Hematopoietic multipotent progenitor cell treated with erythropoietin and hydrocortisone succinate and interleukin-3 and kit ligand, for 4 days (in vitro differentiated cells): ENCODE measurements around the gene PTPRK.

Experiments used
- DNase-seq: peaks from one replicate; pipeline ENCODE4 v3.0.0-alpha.2; 2015

Gene PTPRK

DNA sequence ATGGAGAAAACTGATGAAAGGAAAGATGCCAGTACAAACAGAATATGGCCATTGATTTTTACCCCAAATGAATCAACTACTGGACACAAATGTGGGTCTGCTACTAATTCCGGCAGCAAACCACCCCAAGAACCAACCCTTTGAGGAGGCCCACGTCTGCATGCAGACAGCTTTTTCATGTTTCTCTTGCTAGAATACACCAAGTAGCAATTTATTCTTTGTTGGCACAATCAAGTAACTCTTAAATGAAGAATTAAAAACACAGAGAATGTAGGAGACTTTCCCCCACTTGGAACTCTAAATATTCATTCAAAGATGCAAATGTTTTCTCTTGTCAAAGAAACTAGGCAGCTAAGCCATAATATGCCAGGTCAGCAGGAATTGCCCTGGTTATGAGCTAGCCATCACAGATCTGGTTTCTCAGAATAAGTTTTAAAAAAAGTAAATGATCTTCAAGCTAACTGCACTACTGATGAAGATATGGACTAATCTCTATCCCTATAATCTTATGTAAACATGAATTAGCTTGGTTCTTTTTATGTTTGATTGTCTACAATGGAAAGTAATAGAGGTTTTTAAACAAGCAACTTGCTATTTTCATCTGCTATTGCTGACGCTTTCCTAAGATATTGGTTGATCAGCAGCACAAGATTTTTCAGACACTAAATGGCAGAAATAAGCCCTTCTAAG lies 456.4 kb downstream of the PTPRK start:
- no peak for DNase-seq

DNA sequence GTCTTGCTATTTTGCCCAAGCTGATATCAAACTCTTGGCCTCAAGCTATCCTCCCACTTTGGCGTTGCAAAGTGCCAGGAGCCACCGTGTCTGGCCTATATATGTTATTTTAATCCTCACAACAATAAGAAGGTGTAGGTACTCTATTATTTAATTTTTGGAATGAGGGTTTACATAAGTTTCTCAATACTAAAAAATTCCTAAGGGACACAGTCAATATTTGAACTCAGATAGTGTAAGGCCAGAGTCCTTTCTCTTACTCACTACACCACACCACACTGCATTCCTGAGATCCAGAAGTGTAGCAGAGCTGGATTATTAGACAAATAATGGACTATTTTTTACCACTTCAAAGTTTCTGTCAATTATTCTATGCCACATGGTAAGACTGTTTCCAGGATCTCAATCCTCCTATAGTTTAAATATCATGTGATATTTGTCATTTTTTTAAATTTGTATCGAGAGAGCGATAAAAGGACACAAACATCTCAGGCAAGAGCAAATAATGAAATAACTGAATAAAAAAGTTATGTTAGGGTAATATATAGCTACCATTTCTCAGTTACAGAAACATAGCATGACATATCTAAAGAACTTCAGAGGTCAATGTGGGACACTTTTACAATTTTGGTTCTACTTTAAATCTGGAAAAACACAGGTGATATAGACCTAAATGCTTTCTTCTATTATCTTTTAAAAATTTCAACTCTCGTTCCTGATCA lies 457.4 kb downstream of the PTPRK start:
- no peak for DNase-seq

GRCh38 chr6:128057946-128058345 lies 462.5 kb downstream of the PTPRK start:
- no peak for DNase-seq

- no peak for DNase-seq
Measured at GRCh38 chr6:128057541-128057940, 462.9 kb downstream of the PTPRK start.

DNA sequence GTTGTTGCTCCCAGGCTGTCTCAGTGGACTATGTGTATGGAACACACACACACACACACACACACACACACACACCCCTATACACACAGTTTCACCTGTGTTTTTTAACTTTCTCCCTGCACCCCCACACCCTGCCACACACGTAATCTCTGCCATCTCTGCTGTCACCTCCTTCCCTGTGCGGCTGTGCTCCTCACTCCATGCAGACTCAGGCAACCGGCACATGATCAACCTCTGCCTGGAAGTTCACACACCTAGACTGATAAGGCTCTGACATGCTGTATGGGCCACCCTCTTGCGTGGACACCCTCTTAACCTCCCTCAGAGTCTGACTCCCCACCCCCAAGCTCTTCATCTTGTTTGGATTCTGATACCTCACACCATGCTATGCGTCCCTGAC lies 467.3 kb downstream of the PTPRK start:
- DNase-seq, result no peak

- no peak for DNase-seq
Measured at GRCh38 chr6:128047989-128048388, 472.4 kb downstream of the PTPRK start.

DNA sequence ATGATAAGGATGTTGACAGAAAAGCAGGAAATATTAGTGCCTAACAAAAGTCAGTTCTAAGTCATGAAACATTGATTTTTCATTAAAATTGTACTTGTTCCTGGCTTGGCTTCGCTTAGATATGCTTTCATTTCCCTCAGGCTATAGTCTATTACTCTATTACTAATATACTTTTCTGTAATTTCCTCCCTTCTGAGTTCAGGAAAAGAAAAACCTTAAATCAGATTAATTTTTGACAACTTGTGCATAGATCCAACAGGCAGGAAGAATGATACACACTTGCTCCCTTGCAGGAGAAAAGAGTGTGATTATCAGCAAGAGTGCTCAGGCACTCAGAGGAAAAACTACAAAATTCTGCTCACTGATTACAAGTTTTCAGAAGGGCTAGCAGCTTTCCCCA lies 474.4 kb downstream of the PTPRK start:
- DNase-seq, result no peak

- DNase-seq, result no peak
Measured at GRCh38 chr6:128039543-128039942, 480.9 kb downstream of the PTPRK start.

DNA sequence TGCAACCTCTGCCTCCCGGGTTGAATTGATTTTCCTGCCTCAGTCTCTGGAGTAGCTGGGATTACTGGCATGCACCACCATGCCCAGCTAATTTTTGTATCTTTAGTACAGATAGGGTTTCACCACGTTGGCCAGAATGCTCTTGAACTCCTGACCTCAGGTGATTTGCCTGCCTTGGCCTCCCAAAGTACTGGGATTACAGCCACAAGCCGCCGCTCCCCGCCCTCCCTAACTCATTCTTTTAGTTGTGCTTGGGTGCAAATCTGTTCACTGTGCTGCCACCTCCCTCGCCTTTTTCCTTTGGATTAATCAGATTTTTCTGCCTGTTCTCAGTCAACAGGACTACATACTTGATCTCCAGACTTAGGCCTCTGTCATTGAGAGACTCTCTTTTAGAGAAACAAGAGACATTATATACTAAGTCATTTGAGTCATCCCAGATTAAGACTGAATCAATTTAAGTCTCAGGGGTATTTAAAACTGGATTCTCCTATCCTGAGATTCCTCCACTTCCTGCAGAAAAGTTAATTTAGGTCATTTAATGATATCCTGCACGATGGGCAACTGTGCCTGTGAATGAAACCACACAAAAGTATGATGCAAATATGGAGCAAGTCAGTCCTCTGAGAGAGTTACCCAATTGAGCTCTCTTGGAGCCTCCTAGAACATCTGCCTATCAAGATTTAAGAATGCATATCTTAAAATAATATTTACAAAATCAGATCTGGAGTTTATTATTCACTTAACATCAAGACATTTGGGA lies 483.4 kb downstream of the PTPRK start:
- peak; percentile 2 for DNase-seq

- DNase-seq, result no peak
Measured at GRCh38 chr6:128033156-128033555, 487.2 kb downstream of the PTPRK start.

GRCh38 chr6:128032042-128032441 lies 488.4 kb downstream of the PTPRK start:
- no peak for DNase-seq

GRCh38 chr6:128029826-128030225 lies 490.6 kb downstream of the PTPRK start:
- no peak for DNase-seq

- DNase-seq, result no peak
Measured at GRCh38 chr6:128028183-128028582, 492.2 kb downstream of the PTPRK start.

GRCh38 chr6:128025478-128025877 lies 494.9 kb downstream of the PTPRK start:
- DNase-seq, result no peak

- DNase-seq, result no peak
Measured at GRCh38 chr6:128024969-128025368, 495.4 kb downstream of the PTPRK start.

- no peak for DNase-seq
Measured at GRCh38 chr6:128024046-128024445, 496.4 kb downstream of the PTPRK start.

- no peak for DNase-seq
Measured at GRCh38 chr6:128018821-128019220, 501.6 kb downstream of the PTPRK start.

- no peak for DNase-seq
Measured at GRCh38 chr6:128017288-128017687, 503.1 kb downstream of the PTPRK start.

GRCh38 chr6:128007658-128008057 lies 512.7 kb downstream of the PTPRK start:
- no peak for DNase-seq

DNA sequence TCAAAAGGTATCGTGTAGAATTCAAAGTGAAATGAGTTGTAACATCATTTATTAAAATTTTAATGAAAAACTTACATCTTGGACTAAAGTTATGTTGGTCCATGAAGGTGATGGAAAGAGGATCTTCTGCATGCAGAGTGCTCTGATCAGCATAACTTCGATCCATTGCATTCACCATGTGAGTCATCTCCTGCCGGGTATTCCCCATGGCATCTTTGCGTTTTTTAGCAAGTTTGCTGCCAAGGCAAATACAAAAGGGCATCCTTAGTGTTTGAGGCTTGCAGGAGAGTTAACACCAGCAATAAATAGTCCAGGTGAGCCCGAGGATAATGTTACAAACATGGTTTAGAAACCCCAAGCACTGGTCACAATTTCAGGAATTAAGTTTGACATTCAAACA lies 515.4 kb downstream of the PTPRK start:
- DNase-seq, result no peak

- no peak for DNase-seq
Measured at GRCh38 chr6:128000363-128000762, 520.0 kb downstream of the PTPRK start.

DNA sequence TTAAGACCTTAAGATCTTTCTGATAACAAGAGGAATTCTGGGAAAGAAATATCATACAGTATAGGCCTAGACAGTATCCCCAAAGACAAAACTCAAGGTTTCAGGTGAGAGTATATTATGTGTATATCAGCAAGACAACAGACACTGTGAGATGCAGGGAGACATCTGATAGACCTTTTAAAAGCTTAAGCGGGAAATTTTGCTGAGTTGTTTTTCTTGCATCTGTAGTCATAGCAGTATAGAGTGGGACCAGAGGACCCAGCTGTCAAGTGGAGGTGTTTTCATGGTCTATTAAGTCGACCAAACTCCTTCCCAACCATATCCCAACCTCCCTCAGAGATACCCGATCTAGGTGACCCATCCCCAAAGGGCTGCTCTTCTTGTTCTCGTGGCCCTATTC lies 521.4 kb downstream of the PTPRK start:
- no peak for DNase-seq

DNA sequence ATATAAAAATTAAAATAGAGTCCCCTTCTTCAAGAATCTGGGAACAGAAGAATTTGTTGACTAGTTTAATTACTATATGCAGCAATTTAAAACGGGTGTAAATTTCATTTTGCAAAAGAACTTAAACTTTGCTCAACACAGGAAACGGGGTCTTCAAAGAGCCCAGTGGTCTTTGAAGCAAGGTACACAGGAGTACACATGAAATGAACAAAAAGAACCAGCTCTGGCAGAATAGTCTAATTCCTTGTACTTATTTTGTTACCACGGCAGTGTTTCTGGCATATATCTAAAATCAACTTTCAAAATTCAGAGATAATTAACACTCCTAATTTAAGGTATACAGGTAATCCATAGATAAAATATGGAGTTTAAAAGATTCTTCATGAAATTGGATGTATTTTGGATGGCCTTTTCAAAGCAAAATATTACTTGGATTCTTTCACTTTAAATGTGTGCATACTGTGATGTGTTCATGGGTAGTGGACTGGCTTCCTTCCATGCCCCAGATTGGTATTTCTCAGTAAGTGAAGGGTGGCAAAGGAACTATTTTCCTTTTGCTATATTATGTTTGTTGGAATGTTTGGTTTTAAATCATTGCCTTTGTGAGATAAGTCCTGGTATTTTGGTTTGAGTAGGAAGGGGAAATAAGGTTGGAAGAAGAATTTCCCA lies 522.8 kb downstream of the PTPRK start:
- no peak for DNase-seq
